ENCODE data around the gene PSMD13. TPM values are rescaled to one million over a fixed set of nuclear protein-coding genes. Genes with fewer than 3 reads are reported as not detected.

The PSMD13 gene
- total RNA-seq (2022; extraction: Qiagen RNA extraction; ENCODE audit: low read depth): 165 to 200 TPM (median 177 TPM) in 5 replicates

GRCh38 chr11:236774-237767 lies at the start of gene PSMD13:
TSS of gene PSMD13 (plus strand) at chr11:236976. CDS start at chr11:237050, 74 bp downstream.

GRCh38 chr11:192674-193128 lies 44.1 kb upstream of the PSMD13 start, which contains the start of gene SCGB1C1:
TSS of gene SCGB1C1 (plus strand) at chr11:193078. CDS start at chr11:193100, 22 bp downstream.

GRCh38 chr11:207208-207862 lies 29.4 kb upstream of the PSMD13 start, which contains the start of the genes BET1L and RIC8A:
TSS of gene BET1L (minus strand) at chr11:207399. CDS start at chr11:207321, 78 bp downstream.
TSS of gene RIC8A (plus strand) at chr11:207708. CDS start at chr11:208855, 1,147 bp downstream.

GRCh38 chr11:235997-236773 lies 591 bp upstream of the PSMD13 start, which contains the start of gene SIRT3:
TSS of gene SIRT3 (minus strand) at chr11:236342. CDS start at chr11:236328, 14 bp downstream.

GRCh38 chr11:278001-278951 lies 41.5 kb downstream of the PSMD13 start, which contains the start of gene NLRP6:
TSS of gene NLRP6 (plus strand) at chr11:278407. CDS start at chr11:278570, 163 bp downstream.

GRCh38 chr11:288478-289397 lies 52.0 kb downstream of the PSMD13 start, which contains the start of gene PGGHG:
TSS of gene PGGHG (plus strand) at chr11:289126. CDS start at chr11:289817, 691 bp downstream.

GRCh38 chr11:299081-299891 lies 62.5 kb downstream of the PSMD13 start, which contains the start of gene IFITM5:
TSS of gene IFITM5 (minus strand) at chr11:299526. CDS start at chr11:299490, 36 bp downstream.

Other genes starting within 250 kb of the PSMD13 start
- gene SCGB1C1, start 43.9 kb upstream of the PSMD13 start, total RNA-seq (2022; extraction: Qiagen RNA extraction; ENCODE audit: low read depth): not detected in 5 replicates
- 42.8 to 49.0 TPM (median 47.3 TPM) in 5 replicates for gene BET1L, start 29.6 kb upstream of the PSMD13 start, total RNA-seq (2022; extraction: Qiagen RNA extraction; ENCODE audit: low read depth)
- gene RIC8A, start 29.3 kb upstream of the PSMD13 start, total RNA-seq (2022; extraction: Qiagen RNA extraction; ENCODE audit: low read depth): 110 to 125 TPM (median 117 TPM) in 5 replicates
- gene SIRT3, start 634 bp upstream of the PSMD13 start, total RNA-seq (2022; extraction: Qiagen RNA extraction; ENCODE audit: low read depth): 19.2 to 22.3 TPM (median 21.1 TPM) in 5 replicates
- gene NLRP6, start 41.4 kb downstream of the PSMD13 start, total RNA-seq (2022; extraction: Qiagen RNA extraction; ENCODE audit: low read depth): 0.08 TPM in 1 of 5 replicates, not detected in the others
- gene PGGHG, start 52.1 kb downstream of the PSMD13 start, total RNA-seq (2022; extraction: Qiagen RNA extraction; ENCODE audit: low read depth): 6.1 to 12.3 TPM (median 11.0 TPM) in 5 replicates
- not detected in 5 replicates for gene IFITM5, start 62.5 kb downstream of the PSMD13 start, total RNA-seq (2022; extraction: Qiagen RNA extraction; ENCODE audit: low read depth)
- 58.0 to 65.0 TPM (median 60.1 TPM) in 5 replicates for gene IFITM2, start 70.8 kb downstream of the PSMD13 start, total RNA-seq (2022; extraction: Qiagen RNA extraction; ENCODE audit: low read depth)
- 0.31 to 0.56 TPM (median 0.55 TPM) in 5 replicates for gene IFITM1, start 77.1 kb downstream of the PSMD13 start, total RNA-seq (2022; extraction: Qiagen RNA extraction; ENCODE audit: low read depth)
- 19.5 to 36.0 TPM (median 30.9 TPM) in 5 replicates for gene IFITM3, start 83.9 kb downstream of the PSMD13 start, total RNA-seq (2022; extraction: Qiagen RNA extraction; ENCODE audit: low read depth)
- gene B4GALNT4, start 132.5 kb downstream of the PSMD13 start, total RNA-seq (2022; extraction: Qiagen RNA extraction; ENCODE audit: low read depth): 9.3 to 21.2 TPM (median 16.6 TPM) in 5 replicates
- gene PKP3, start 157.2 kb downstream of the PSMD13 start, total RNA-seq (2022; extraction: Qiagen RNA extraction; ENCODE audit: low read depth): 29.9 to 39.9 TPM (median 38.6 TPM) in 5 replicates
- gene SIGIRR, start 178.0 kb downstream of the PSMD13 start, total RNA-seq (2022; extraction: Qiagen RNA extraction; ENCODE audit: low read depth): 60.4 to 93.3 TPM (median 87.7 TPM) in 5 replicates
- 0.72 to 1.2 TPM (median 0.88 TPM) in 5 replicates for gene ANO9, start 205.0 kb downstream of the PSMD13 start, total RNA-seq (2022; extraction: Qiagen RNA extraction; ENCODE audit: low read depth)
- 33.8 to 46.7 TPM (median 44.8 TPM) in 5 replicates for gene PTDSS2, start 213.3 kb downstream of the PSMD13 start, total RNA-seq (2022; extraction: Qiagen RNA extraction; ENCODE audit: low read depth)

Measured in A549 treated with GW870086 at 1 μM for 4 hours (cell line).